Measurements from ENCODE around the gene MROH9.

DNA sequence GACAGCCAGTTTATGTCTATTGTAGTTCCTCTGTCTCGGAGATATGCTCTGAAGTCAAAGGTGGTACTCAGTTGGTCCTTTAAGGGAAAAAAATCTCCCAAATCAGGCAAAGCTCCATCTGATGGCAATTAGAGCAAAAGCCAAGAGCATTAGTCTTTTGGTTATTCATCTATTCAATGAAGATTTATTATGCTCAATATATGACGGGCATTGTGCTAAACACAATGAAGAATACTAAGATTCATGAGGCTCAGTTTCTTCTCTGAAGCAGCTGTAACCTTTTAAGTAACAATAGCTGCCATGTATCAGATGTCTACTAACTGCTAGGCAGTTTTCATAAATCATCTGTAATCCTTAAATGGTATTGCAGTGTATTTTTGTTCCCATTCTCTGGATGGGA, 47.6 kb upstream of the MROH9 start:
- no peak for TF ChIP-seq CTCF (IDR thresholded peaks at IDR 0.05; ENCODE audit: low read depth, low read length)
- TF ChIP-seq POLR2A (IDR thresholded peaks at IDR 0.05; ENCODE audit: extremely low read depth, insufficient read length): no peak
- TF ChIP-seq MYC (IDR thresholded peaks at IDR 0.05; ENCODE audit: low read depth, low read length): no peak
- no peak for TF ChIP-seq MAX (IDR thresholded peaks at IDR 0.05; ENCODE audit: low read depth, low read length)
